B cell (primary cell): ENCODE data around the gene SEMA4F.

Experiments
- CTCF ChIP-seq: fragments of 200-600 bp; IDR thresholded peaks from one replicate; pipeline ENCODE4 v1.8.0; 2022; ENCODE audit warnings: antibody characterized with exemption, mild to moderate bottlenecking
- EZH2 ChIP-seq: IDR thresholded peaks from 2 replicates; pipeline ENCODE4 v1.6.1; 2012; ENCODE audit warnings: borderline replicate concordance, low read depth, mild to moderate bottlenecking, moderate library complexity, low read length; ENCODE audit not compliant: insufficient read depth, poor library complexity, severe bottlenecking

GRCh38 chr2:74730530-74730929 is 76.5 kb downstream of the SEMA4F start:
- TF ChIP-seq CTCF, result no peak
- TF ChIP-seq EZH2, result no peak
